NB4 (cell line): Measurements from ENCODE around the gene RGS5.

Experiments
- CTCF ChIP-seq: IDR thresholded peaks from one replicate; pipeline ENCODE4 v1.5.1; 2012; ENCODE audit warnings: low read depth, low read length
- MAX ChIP-seq: IDR thresholded peaks from 2 replicates; pipeline ENCODE4 v1.6.1; 2011; ENCODE audit warnings: low read depth, low read length
- POLR2A ChIP-seq: IDR thresholded peaks from 2 replicates; pipeline ENCODE4 v1.6.1; 2011; ENCODE audit warnings: mild to moderate bottlenecking; ENCODE audit not compliant: insufficient read length; ENCODE audit errors: extremely low read depth

- TF ChIP-seq POLR2A (no peak), CTCF (no peak), MAX (no peak)
These were observed 39.6 kb downstream of the RGS5 start for GRCh38 chr1:163163163-163163562.
